AG09309 (cell line): ENCODE results near the gene HRG.

Experiments
- DNase-seq: peaks from one replicate; pipeline ENCODE4 v3.0.0-alpha.2; 2010; ENCODE audit warnings: low read depth
- H3K4me3 ChIP-seq: 2 replicates; pipeline ENCODE4 v1.5.1; 2011; ENCODE audit warnings: mild to moderate bottlenecking, low read depth, low read length, moderate library complexity; ENCODE audit not compliant: control insufficient read depth
- CTCF ChIP-seq: IDR thresholded peaks from 2 replicates; pipeline ENCODE4 v1.5.1; 2011; ENCODE audit warnings: mild to moderate bottlenecking, low read depth, low read length, inconsistent platforms; ENCODE audit not compliant: insufficient read depth, control insufficient read depth; ENCODE audit errors: missing control alignments

Gene HRG, protein sequence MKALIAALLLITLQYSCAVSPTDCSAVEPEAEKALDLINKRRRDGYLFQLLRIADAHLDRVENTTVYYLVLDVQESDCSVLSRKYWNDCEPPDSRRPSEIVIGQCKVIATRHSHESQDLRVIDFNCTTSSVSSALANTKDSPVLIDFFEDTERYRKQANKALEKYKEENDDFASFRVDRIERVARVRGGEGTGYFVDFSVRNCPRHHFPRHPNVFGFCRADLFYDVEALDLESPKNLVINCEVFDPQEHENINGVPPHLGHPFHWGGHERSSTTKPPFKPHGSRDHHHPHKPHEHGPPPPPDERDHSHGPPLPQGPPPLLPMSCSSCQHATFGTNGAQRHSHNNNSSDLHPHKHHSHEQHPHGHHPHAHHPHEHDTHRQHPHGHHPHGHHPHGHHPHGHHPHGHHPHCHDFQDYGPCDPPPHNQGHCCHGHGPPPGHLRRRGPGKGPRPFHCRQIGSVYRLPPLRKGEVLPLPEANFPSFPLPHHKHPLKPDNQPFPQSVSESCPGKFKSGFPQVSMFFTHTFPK

GRCh38 chr3:186665625-186666188 is at the start of gene HRG:
HRG (plus strand) TSS chr3:186666014; CDS start chr3:186666032, 18 bp downstream.
- no peak within 1 kb of the TSS for H3K4me3 ChIP-seq
- DNase-seq: no peak
- no peak for TF ChIP-seq CTCF

DNA sequence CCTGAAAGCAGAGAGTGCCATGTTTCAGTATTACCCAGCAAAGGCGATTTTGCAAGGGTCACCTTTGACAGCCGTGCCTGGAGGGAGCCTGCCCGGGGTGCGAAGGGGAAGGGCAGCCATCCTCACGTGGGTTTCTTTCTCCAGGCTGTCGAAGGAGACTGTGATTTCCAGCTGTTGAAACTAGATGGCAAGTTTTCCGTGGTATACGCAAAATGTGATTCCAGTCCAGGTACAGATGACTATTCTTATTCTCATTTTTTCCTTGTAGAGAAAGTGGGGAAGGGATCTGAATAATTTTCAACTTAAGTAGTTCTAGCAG is 49.6 kb upstream of the HRG start:
- H3K4me3 ChIP-seq: no peak overlapping the region
- TF ChIP-seq CTCF: no peak
- DNase-seq: no peak

DNA sequence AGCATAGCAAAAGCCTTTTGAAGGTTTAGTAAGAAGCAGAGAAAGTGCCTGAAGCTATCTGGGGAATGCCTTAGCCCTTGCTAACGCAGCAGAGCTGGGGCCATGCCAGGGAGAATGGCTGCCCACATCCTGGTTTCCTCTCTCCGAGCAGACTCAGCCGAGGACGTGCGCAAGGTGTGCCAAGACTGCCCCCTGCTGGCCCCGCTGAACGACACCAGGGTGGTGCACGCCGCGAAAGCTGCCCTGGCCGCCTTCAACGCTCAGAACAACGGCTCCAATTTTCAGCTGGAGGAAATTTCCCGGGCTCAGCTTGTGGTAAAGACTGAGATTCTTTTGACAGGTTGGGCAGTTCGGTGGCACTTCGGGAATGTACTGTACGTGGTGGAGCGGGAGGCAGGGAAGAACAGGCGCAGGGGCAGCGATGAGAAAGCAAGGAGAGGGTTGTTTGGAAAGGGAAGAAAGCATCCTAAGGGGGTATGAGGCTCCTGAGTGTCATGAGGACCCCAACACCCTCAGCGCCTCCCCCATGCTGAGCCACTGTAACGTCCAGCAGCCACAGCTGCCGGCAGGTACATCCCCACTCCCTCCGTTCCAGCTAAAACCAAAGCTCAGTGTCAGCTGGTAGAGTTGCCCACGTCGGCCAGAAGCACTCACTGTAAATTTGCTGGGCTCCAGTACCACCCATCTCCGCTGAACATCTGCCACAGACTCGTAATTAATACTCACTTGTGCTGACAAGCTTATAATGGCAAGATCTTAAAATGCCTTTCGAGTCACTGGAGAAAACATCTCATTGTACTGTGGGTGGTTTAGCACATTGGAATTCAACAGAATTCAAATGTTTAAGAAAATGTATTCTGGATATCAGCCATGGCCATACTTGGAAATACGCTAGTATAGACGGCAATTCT is 48.5 kb upstream of the HRG start:
- peak; percentile 97 for TF ChIP-seq CTCF
- peak overlapping the region; percentile 31 for H3K4me3 ChIP-seq
- DNase-seq: peak; percentile 97

GRCh38 chr3:186618318-186618938 is 47.4 kb upstream of the HRG start:
- H3K4me3 ChIP-seq: no peak overlapping the region
- no peak for TF ChIP-seq CTCF
- no peak for DNase-seq

DNA sequence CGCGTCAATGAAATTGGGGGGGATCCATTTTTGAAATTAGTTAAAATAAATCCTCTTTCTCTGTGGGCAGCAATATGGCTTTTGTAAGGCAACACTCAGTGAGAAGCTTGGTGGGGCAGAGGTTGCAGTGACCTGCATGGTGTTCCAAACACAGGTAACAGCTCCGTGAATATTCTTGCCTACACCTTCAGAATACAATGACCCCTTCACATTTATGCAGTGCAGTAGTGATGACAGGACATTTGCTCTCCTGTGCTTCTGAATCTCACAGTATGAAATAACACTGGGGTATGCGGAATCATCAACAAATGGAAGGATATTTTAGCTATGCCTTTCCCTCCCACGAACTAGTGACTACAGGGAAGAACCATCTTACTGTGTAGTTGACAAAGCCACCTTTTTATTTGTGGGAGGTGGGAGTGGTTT is 46.0 kb upstream of the HRG start:
- no peak for TF ChIP-seq CTCF
- DNase-seq: no peak
- H3K4me3 ChIP-seq: no peak overlapping the region

- no peak overlapping the region for H3K4me3 ChIP-seq
- no peak for DNase-seq
- no peak for TF ChIP-seq CTCF
These were observed 45.4 kb upstream of the HRG start for GRCh38 chr3:186620213-186621092.
